Measurements from ENCODE around the gene CRACR2A. TPM values are rescaled to one million over a fixed set of nuclear protein-coding genes. Genes with fewer than 3 reads are reported as not detected.

The CRACR2A gene
- total and polyA plus RNA-seq, 2 of the 13 experiments (the other 11 are each of a cell fraction or from before 2014, with no cell fraction given), result 0.09 to 0.20 TPM

GRCh38 chr12:3565985-3566384 lies 186.9 kb downstream of the CRACR2A start:
- CTCF ChIA-PET (ENCODE audit: low intra/inter-chr PET ratio, low total read pairs), result no interaction called here
- H2AFZ ChIP-seq (ENCODE audit: low read length), result no peak overlapping the region
- H3K79me2 ChIP-seq (ENCODE audit: insufficient read depth, low read length), result no peaks in the 10 kb centered on the region
- no peaks in the 10 kb centered on the region for H3K9me3 ChIP-seq (ENCODE audit: low read length)
- no peak for ATAC-seq
- H3K4me2 ChIP-seq (ENCODE audit: low read depth, low read length), result no peak overlapping the region
- no peak overlapping the region for H3K9ac ChIP-seq (ENCODE audit: insufficient read depth, low read depth, low read length)
- 0% methylated on average over 1 of the region's 1 CpG for WGBS (ENCODE audit: low lambda C conversion rate)
- TF ChIP-seq HMG20A (CRISPR knock-in tag; IDR thresholded peaks at IDR 0.05; ENCODE audit: borderline replicate concordance) (no peak), KLF11 (CRISPR knock-in tag; IDR thresholded peaks at IDR 0.05) (no peak), FOXC1 (CRISPR knock-in tag; IDR thresholded peaks at IDR 0.05; ENCODE audit: borderline replicate concordance) (no peak), ZNF607 (CRISPR knock-in tag; IDR thresholded peaks at IDR 0.05; ENCODE audit: borderline replicate concordance) (no peak), ZNF484 (CRISPR knock-in tag; IDR thresholded peaks at IDR 0.05; ENCODE audit: borderline replicate concordance, low read depth) (no peak), RNF2 (conservative IDR thresholded peaks at IDR 0.05; ENCODE audit: low read depth) (no peak), RXRA (CRISPR knock-in tag; IDR thresholded peaks at IDR 0.05) (no peak), SAP130 (CRISPR knock-in tag; IDR thresholded peaks at IDR 0.05; ENCODE audit: low read depth) (no peak), ZNF652 (CRISPR knock-in tag; IDR thresholded peaks at IDR 0.05; ENCODE audit: borderline replicate concordance, low read depth) (no peak), U2AF1 (optimal IDR thresholded peaks at IDR 0.05; ENCODE audit: low read depth, low read length) (no peak), ZNF383 (CRISPR knock-in tag; IDR thresholded peaks at IDR 0.05; ENCODE audit: borderline replicate concordance) (no peak), TBX3 (IDR thresholded peaks at IDR 0.05; ENCODE audit: borderline replicate concordance) (no peak), PHF8 (CRISPR knock-in tag; IDR thresholded peaks at IDR 0.05) (no peak), SRF (IDR thresholded peaks at IDR 0.05; ENCODE audit: low read depth, low read length) (no peak), SIX4 (CRISPR knock-in tag; IDR thresholded peaks at IDR 0.05) (no peak), SOX5 (CRISPR knock-in tag; IDR thresholded peaks at IDR 0.05; ENCODE audit: borderline replicate concordance) (no peak), ZNF772 (CRISPR knock-in tag; IDR thresholded peaks at IDR 0.05) (no peak), RAD21 (CRISPR knock-in tag; IDR thresholded peaks at IDR 0.05) (no peak)
- no peaks in the 10 kb centered on the region for H4K20me1 ChIP-seq (ENCODE audit: insufficient read depth, low read length)
- FAIRE-seq, result no peak
- H3K4me3 ChIP-seq (replicated peaks in 1 of 3; ENCODE audit: insufficient read depth in 1 of 3, low read depth in 2 of 3, low read length in 3 of 3), result no peak overlapping the region
- in situ Hi-C loops (cut with HindIII; ENCODE audit: extremely low pct_ligation_motif_present, low pct_unique_long_range_greater_than_20kb), result no loop called here
- no TSS peak for BruUV-seq (replicated peaks)
- peaks cover 0 to 8% of the 10 kb centered on the region in 2 experiments; a peak in 4 of 5 replicates for H3K27me3 ChIP-seq (ENCODE audit: control insufficient read depth in 1 of 2, insufficient read depth in 2 of 2, low read length in 2 of 2)
- no peaks in the 10 kb centered on the region for H3K4me1 ChIP-seq (ENCODE audit: insufficient read depth, low read length)
- no peaks in the 10 kb centered on the region for H3K36me3 ChIP-seq (replicated peaks in 1 of 2; ENCODE audit: control insufficient read depth in 1 of 2, insufficient read depth in 2 of 2, low read length in 2 of 2)
- H3K27ac ChIP-seq (ENCODE audit: extremely low read length, insufficient read depth, low read length), result no peak overlapping the region
- DNase-seq (ENCODE audit: low spot score), result no peak
- intact Hi-C loops (cut with micrococcal nuclease; ENCODE audit: unreplicated experiment), result no loop called here
- POLR2A ChIA-PET, result no interaction called here

Small RNAs within 50 kb of the gene (small RNA-seq; reads per million reads assigned to genes)
- gene RNU6-174P (ENCODE audit: insufficient read depth in 2 of 3, insufficient read length in 3 of 3, low read depth in 2 of 3, low replicate concordance in 1 of 3), result 0 reads per million in 3 experiments

Other genes with a start within 250 kb of the CRACR2A start
- 7.6 and 11.5 TPM in 2 replicates for gene PARP11, start 120.3 kb upstream of the CRACR2A start, total RNA-seq (2016; rRNA removed; fragmentation: Illumina TruSeq; extraction: Trizol)
- gene PARP11, start 120.3 kb upstream of the CRACR2A start, polyA plus RNA-seq (2011; rRNA removed), result 4.0 and 4.2 TPM in 2 replicates

All from HepG2 (cell line).